ENCODE results near the gene ELAVL1. TPM values are rescaled to one million over a fixed set of nuclear protein-coding genes. Genes with fewer than 3 reads are reported as not detected.

The ELAVL1 gene
- total RNA-seq, 1 donor from 2014 or later: 108 TPM

DNA sequence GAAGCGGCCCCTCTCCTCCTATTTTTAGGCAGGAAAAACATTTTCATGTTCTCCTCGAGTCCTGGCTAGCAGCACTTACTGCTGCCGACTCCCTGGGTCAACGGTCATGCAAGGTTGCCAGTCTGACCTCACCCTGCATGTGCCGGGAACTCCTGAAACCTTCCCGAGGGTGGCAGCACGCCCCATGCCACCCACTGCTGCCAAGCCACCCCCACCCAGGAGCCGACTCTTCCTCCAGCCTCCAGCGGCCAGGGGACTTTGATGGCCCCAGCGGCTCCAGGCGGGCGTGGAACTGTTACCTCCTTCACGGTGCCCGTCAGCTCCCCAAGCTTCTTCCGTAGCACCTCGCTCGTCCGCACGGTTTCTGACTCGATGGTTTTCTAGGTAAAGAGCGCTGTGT is 70.7 kb downstream of the ELAVL1 start:
- H3K4me1 ChIP-seq: no peaks in the 10 kb centered on the region
- no peaks in the 10 kb centered on the region for H3K9me3 ChIP-seq (ENCODE audit: low read depth)
- peaks cover 8% of the 10 kb centered on the region for H3K36me3 Mint-ChIP-seq
- no peak overlapping the region for H2AFZ ChIP-seq (replicated peaks)
- H3K4me1 Mint-ChIP-seq: no peaks in the 10 kb centered on the region
- no peak overlapping the region for H3K4me3 ChIP-seq
- no peaks in the 10 kb centered on the region for H3K36me3 ChIP-seq
- H3K27me3 Mint-ChIP-seq (ENCODE audit: insufficient read depth, low read depth): peaks cover under 1% of the 10 kb centered on the region
- H3K4me2 ChIP-seq: no peak overlapping the region
- no peaks in the 10 kb centered on the region for H3K27me3 ChIP-seq
- H3K9me3 Mint-ChIP-seq: no peaks in the 10 kb centered on the region
- no peaks in the 10 kb centered on the region for H4K20me1 ChIP-seq (ENCODE audit: low read depth)
- DNase-seq (ENCODE audit: low spot score): no peak
- peaks cover 5% of the 10 kb centered on the region for H3K79me2 ChIP-seq (ENCODE audit: low read depth)
- no peak overlapping the region for H3K27ac Mint-ChIP-seq
- no peak overlapping the region for H3K27ac ChIP-seq
- no peak overlapping the region for H3K4me3 Mint-ChIP-seq
- H3F3A ChIP-seq (ENCODE audit: low read depth): no peaks in the 10 kb centered on the region
- TF ChIP-seq, protein P1, sequence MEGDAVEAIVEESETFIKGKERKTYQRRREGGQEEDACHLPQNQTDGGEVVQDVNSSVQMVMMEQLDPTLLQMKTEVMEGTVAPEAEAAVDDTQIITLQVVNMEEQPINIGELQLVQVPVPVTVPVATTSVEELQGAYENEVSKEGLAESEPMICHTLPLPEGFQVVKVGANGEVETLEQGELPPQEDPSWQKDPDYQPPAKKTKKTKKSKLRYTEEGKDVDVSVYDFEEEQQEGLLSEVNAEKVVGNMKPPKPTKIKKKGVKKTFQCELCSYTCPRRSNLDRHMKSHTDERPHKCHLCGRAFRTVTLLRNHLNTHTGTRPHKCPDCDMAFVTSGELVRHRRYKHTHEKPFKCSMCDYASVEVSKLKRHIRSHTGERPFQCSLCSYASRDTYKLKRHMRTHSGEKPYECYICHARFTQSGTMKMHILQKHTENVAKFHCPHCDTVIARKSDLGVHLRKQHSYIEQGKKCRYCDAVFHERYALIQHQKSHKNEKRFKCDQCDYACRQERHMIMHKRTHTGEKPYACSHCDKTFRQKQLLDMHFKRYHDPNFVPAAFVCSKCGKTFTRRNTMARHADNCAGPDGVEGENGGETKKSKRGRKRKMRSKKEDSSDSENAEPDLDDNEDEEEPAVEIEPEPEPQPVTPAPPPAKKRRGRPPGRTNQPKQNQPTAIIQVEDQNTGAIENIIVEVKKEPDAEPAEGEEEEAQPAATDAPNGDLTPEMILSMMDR (IDR thresholded peaks at IDR 0.05): no peak
- no peak overlapping the region for H3K9ac ChIP-seq

DNA sequence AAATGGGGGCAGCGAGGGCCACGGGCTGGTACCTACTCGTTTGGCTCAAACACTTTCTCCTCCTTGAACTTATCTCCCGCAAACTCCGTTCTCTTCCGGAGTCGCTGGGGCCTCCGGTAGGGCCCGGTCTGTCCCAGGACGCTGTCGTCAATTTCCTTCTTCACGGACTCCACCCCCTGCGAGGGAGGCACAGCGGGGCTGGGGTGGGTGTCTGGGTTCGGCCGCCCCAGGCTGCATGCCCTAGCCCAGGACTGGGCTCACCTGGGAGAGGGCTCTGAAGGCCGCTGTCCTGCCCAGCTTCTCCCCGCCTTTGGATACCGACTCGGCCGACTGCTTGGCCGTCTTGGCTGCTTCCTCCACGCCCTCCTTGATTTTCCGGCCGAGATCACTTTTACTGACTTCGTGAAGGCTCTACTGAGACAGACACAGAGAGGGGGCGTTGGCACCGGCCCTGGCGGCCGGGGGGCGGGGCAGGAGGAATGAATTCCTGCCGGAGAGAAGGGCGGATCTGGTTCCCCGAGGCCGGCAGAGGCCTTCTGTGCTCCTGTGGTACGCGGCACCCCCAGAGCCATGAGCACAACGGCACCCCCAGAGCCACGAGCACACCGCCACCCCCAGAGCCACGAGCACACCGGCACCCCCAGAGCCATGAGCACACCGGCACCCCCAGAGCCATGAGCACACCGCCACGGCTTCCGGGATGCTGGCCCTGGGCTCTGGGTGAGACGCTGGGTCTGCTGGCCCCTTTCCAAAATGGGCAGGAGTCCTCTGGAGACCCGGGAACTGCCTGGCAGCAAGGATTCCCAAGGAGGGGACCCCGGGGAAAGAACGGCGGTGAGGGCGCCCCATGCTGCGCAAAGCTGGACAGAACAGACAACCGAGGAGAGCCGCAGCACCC is 71.4 kb downstream of the ELAVL1 start:
- H3K4me1 ChIP-seq: no peaks in the 10 kb centered on the region
- peaks cover 6% of the 10 kb centered on the region for H3F3A ChIP-seq (ENCODE audit: low read depth)
- Mint-ChIP-seq H3K9me3 (no peaks in the 10 kb centered on the region), H3K36me3 (peaks cover 8% of the 10 kb centered on the region), H3K27ac (no peak overlapping the region), H3K4me3 (no peak overlapping the region), H3K27me3 (ENCODE audit: insufficient read depth, low read depth) (peaks cover 2% of the 10 kb centered on the region), H3K4me1 (peaks cover 2% of the 10 kb centered on the region)
- DNase-seq (ENCODE audit: low spot score): no peak
- H3K36me3 ChIP-seq: no peaks in the 10 kb centered on the region
- H3K27ac ChIP-seq: no peak overlapping the region
- H3K9me3 ChIP-seq (ENCODE audit: low read depth): no peaks in the 10 kb centered on the region
- H2AFZ ChIP-seq (replicated peaks): no peak overlapping the region
- H3K4me3 ChIP-seq: no peak overlapping the region
- H3K79me2 ChIP-seq (ENCODE audit: low read depth): peaks cover 5% of the 10 kb centered on the region
- no peak overlapping the region for H3K4me2 ChIP-seq
- no peak overlapping the region for H3K9ac ChIP-seq
- TF ChIP-seq EZH2phosphoT487 (IDR thresholded peaks at IDR 0.05) (no peak), EZH2 (IDR thresholded peaks at IDR 0.05) (no peak)
- TF ChIP-seq, protein P1 (IDR thresholded peaks at IDR 0.05): no peak
- no peaks in the 10 kb centered on the region for H3K27me3 ChIP-seq
- H4K20me1 ChIP-seq (ENCODE audit: low read depth): no peaks in the 10 kb centered on the region

DNA sequence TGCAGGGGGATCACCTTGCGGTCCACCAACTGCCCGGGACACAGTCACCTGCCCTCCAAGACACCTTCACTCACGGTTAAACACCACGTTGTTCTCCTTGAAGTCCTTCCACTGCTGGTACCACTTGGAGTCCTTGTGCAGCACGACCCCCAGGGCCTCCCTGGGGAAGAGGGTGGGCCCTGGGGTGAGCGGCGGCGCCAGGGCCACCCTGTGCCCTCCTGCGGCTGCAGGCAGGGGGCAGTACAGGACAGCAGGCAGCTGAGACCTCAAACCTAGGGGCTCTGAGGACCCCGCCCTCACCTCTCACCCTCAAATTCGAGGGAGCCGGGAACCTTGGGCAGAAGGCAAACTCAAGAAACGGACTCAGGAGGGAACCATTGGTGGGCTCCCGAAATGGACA is 72.0 kb downstream of the ELAVL1 start:
- H3K9ac ChIP-seq: no peak overlapping the region
- H4K20me1 ChIP-seq (ENCODE audit: low read depth): peaks cover 2% of the 10 kb centered on the region
- no peaks in the 10 kb centered on the region for H3K36me3 ChIP-seq
- H3K4me1 ChIP-seq: no peaks in the 10 kb centered on the region
- H3K9me3 Mint-ChIP-seq: no peaks in the 10 kb centered on the region
- peaks cover 5% of the 10 kb centered on the region for H3K79me2 ChIP-seq (ENCODE audit: low read depth)
- no peak overlapping the region for H3K4me3 ChIP-seq
- no peak overlapping the region for H3K27ac ChIP-seq
- H3K4me1 Mint-ChIP-seq: peaks cover 8% of the 10 kb centered on the region
- DNase-seq (ENCODE audit: low spot score): no peak
- H3K36me3 Mint-ChIP-seq: peaks cover 5% of the 10 kb centered on the region
- no peak overlapping the region for H3K4me3 Mint-ChIP-seq
- TF ChIP-seq, protein P1 (IDR thresholded peaks at IDR 0.05): peak; percentile 50
- TF ChIP-seq EZH2 (IDR thresholded peaks at IDR 0.05): no peak
- H3K27me3 ChIP-seq: no peaks in the 10 kb centered on the region
- peaks cover 11% of the 10 kb centered on the region for H3F3A ChIP-seq (ENCODE audit: low read depth)
- H3K9me3 ChIP-seq (ENCODE audit: low read depth): no peaks in the 10 kb centered on the region
- H3K27ac Mint-ChIP-seq: no peak overlapping the region
- H3K27me3 Mint-ChIP-seq (ENCODE audit: insufficient read depth, low read depth): peaks cover 2% of the 10 kb centered on the region
- H2AFZ ChIP-seq (replicated peaks): no peak overlapping the region
- no peak overlapping the region for H3K4me2 ChIP-seq

Data from neural progenitor cell (in vitro differentiated cells).